CD4-positive, alpha-beta memory T cell (primary cell): ENCODE data around the gene FN3KRP. TPM values are rescaled to one million over a fixed set of nuclear protein-coding genes. Genes with fewer than 3 reads are reported as not detected.

ENCODE experiments used
- CTCF ChIA-PET: fragments of 350-600 bp; sonication (Branson Sonifier 250); formaldehyde crosslinking; loops from one replicate; lab custom pipeline; 2021; ENCODE audit warnings: inconsistent platforms; ENCODE audit not compliant: partially characterized antibody; lab: Charles Lee
- POLR2A ChIA-PET: fragments of 350-600 bp; sonication (Branson Sonifier 250); formaldehyde crosslinking; loops from one replicate; lab custom pipeline; 2021; ENCODE audit not compliant: partially characterized antibody; lab: Charles Lee
- DNase-seq, 5 donors: peaks; one replicate each; pipeline versions ENCODE4 v3.0.0 to v3.0.0-alpha.2; 2020 to 2022; ENCODE audit warnings: mixed read lengths in 1 of 5
- H3K27ac ChIP-seq: one replicate; pipeline ENCODE4 v1.7.0; 2013; ENCODE audit warnings: low read depth, low read length
- H3K27me3 ChIP-seq: 2 replicates; pipeline ENCODE4 v1.7.0; 2013; ENCODE audit warnings: mild to moderate bottlenecking, low read length, moderate library complexity; ENCODE audit not compliant: insufficient read depth
- H3K36me3 ChIP-seq: 2 replicates; pipeline ENCODE4 v1.7.0; 2013; ENCODE audit warnings: mild to moderate bottlenecking, low read length, moderate library complexity; ENCODE audit not compliant: insufficient read depth
- H3K4me1 ChIP-seq: 2 replicates; pipeline ENCODE4 v1.7.0; 2013; ENCODE audit warnings: mild to moderate bottlenecking, low read length, moderate library complexity; ENCODE audit not compliant: insufficient read depth
- H3K4me3 ChIP-seq, 2 donors: one replicate each; pipeline ENCODE4 v1.7.0; 2013; ENCODE audit warnings: low read length in 2 of 2, mild to moderate bottlenecking in 1 of 2
- H3K9me3 ChIP-seq, 2 donors: one replicate each; pipeline ENCODE4 v1.7.0; 2013; ENCODE audit warnings: low read length in 2 of 2, control low read depth in 1 of 2; ENCODE audit not compliant: control insufficient read depth in 1 of 2
- H3K27ac Mint-ChIP-seq, 7 donors: one replicate each; pipeline ENCODE4 v1.8.0; 2020 to 2021; ENCODE audit warnings: mixed read lengths in 7 of 7, mild to moderate bottlenecking in 6 of 7, inconsistent platforms in 3 of 7, moderate library complexity in 3 of 7
- H3K27me3 Mint-ChIP-seq, 2 donors: one replicate each; pipeline ENCODE4 v1.8.0; 2020 to 2021; ENCODE audit warnings: mixed read lengths in 2 of 2
- H3K36me3 Mint-ChIP-seq, 2 donors: one replicate each; pipeline ENCODE4 v1.8.0; 2020 to 2021; ENCODE audit warnings: mixed read lengths in 2 of 2, inconsistent platforms in 1 of 2, mild to moderate bottlenecking in 1 of 2
- H3K4me1 Mint-ChIP-seq, 4 donors: one replicate each; pipeline ENCODE4 v1.8.0; 2020 to 2021; ENCODE audit warnings: mixed read lengths in 4 of 4, mild to moderate bottlenecking in 1 of 4
- H3K4me3 Mint-ChIP-seq, 8 donors: one replicate each; pipeline ENCODE4 v1.8.0; 2020 to 2021; ENCODE audit warnings: mixed read lengths in 8 of 8, mild to moderate bottlenecking in 7 of 8, moderate library complexity in 6 of 8, inconsistent platforms in 3 of 8
- H3K9me3 Mint-ChIP-seq, 8 donors: one replicate each; pipeline ENCODE4 v1.8.0; 2020 to 2021; ENCODE audit warnings: mixed read lengths in 8 of 8, mild to moderate bottlenecking in 5 of 8, inconsistent platforms in 3 of 8, moderate library complexity in 1 of 8
- intact Hi-C: fragments of 100-400 bp; cut with micrococcal nuclease; formaldehyde crosslinking; loops from one replicate; pipeline ENCODE4 v1.15.1; 2023
- polyA plus RNA-seq, 2 donors: library from polyadenylated mRNA; unstranded; fragments of 300-500 nt; fragmentation: Illumina TruSeq; gene quantifications; one replicate each; pipeline ENCODE4 v1.2.3, GENCODE V29; 2021
- total RNA-seq, 2 experiments: library from RNA; stranded (reverse); gene quantifications; one replicate each; pipeline ENCODE4 v1.2.3, GENCODE V29; 2021

FN3KRP gene
- total and polyA plus RNA-seq, 4 experiments from 2014 or later: 24.6 to 65.2 (median 37.1) TPM

GRCh38 chr17:82710499-82711232 is 5.8 kb upstream of the FN3KRP start:
- no peak for DNase-seq
- Histone ChIP-seq H3K9me3 (no peaks in the 10 kb centered on the region), H3K4me1 (peaks cover 2% of the 10 kb centered on the region), H3K27me3 (no peaks in the 10 kb centered on the region), H3K4me3 (no peak overlapping the region), H3K36me3 (no peaks in the 10 kb centered on the region), H3K27ac (no peak overlapping the region)
- Mint-ChIP-seq H3K4me1 (peaks cover 0 to 8% (median 2%) of the 10 kb centered on the region in 4 donors), H3K9me3 (no peaks in the 10 kb centered on the region), H3K27ac (peak overlapping the region in 1 of 7 donors; percentile 16), H3K4me3 (no peak overlapping the region), H3K36me3 (no peaks in the 10 kb centered on the region), H3K27me3 (peaks cover 0 to 1% of the 10 kb centered on the region in 2 donors)
- intact Hi-C loops: no loop called here
- ChIA-PET CTCF (no interaction called here), POLR2A (no interaction called here)

- ChIA-PET CTCF (no interaction called here), POLR2A (no interaction called here)
- no peak overlapping the region for H3K27ac ChIP-seq
- Mint-ChIP-seq H3K27ac (peak overlapping the region in 2 of 7 donors; percentile 48 to 73), H3K27me3 (peaks cover 0 to 1% of the 10 kb centered on the region in 2 donors), H3K4me1 (peaks cover 8 to 32% (median 17%) of the 10 kb centered on the region in 4 donors), H3K4me3 (peak overlapping the region in 4 of 8 donors; percentile 15 to 62 (median 37)), H3K9me3 (no peaks in the 10 kb centered on the region), H3K36me3 (peaks cover 7 to 9% of the 10 kb centered on the region in 2 donors)
- peaks cover 19% of the 10 kb centered on the region for H3K4me1 ChIP-seq
- intact Hi-C loops: no loop called here
- no peak overlapping the region for H3K4me3 ChIP-seq
- H3K27me3 ChIP-seq: no peaks in the 10 kb centered on the region
- DNase-seq: no peak
- H3K36me3 ChIP-seq: no peaks in the 10 kb centered on the region
- H3K9me3 ChIP-seq: no peaks in the 10 kb centered on the region
These were observed 3.3 kb upstream of the FN3KRP start for GRCh38 chr17:82713071-82713723.

- Histone ChIP-seq H3K27me3 (no peaks in the 10 kb centered on the region), H3K4me3 (no peak overlapping the region), H3K4me1 (peaks cover 22% of the 10 kb centered on the region), H3K27ac (no peak overlapping the region), H3K9me3 (no peaks in the 10 kb centered on the region), H3K36me3 (peaks cover 26% of the 10 kb centered on the region)
- intact Hi-C loops: no loop called here
- Mint-ChIP-seq H3K27ac (peak overlapping the region in 1 of 7 donors; percentile 80), H3K9me3 (no peaks in the 10 kb centered on the region), H3K4me3 (peak overlapping the region in 2 of 8 donors; percentile 26 to 39), H3K27me3 (no peaks in the 10 kb centered on the region), H3K4me1 (peaks cover 14 to 27% (median 21%) of the 10 kb centered on the region in 4 donors), H3K36me3 (peaks cover 24 to 37% of the 10 kb centered on the region in 2 donors)
- ChIA-PET CTCF (no interaction called here), POLR2A (no interaction called here)
- DNase-seq: no peak
These were observed 2.6 kb downstream of the FN3KRP start for GRCh38 chr17:82718986-82719685.

- no peaks in the 10 kb centered on the region for H3K27me3 Mint-ChIP-seq
- CTCF ChIA-PET: no interaction called here
- peaks cover 24 to 37% of the 10 kb centered on the region in 2 donors for H3K36me3 Mint-ChIP-seq
- Histone ChIP-seq H3K4me3 (no peak overlapping the region), H3K27ac (no peak overlapping the region), H3K36me3 (peaks cover 26% of the 10 kb centered on the region), H3K4me1 (peaks cover 22% of the 10 kb centered on the region), H3K9me3 (no peaks in the 10 kb centered on the region), H3K27me3 (no peaks in the 10 kb centered on the region)
- H3K27ac Mint-ChIP-seq: no peak overlapping the region
- H3K4me3 Mint-ChIP-seq: no peak overlapping the region
- peaks cover 14 to 27% (median 21%) of the 10 kb centered on the region in 4 donors for H3K4me1 Mint-ChIP-seq
- POLR2A ChIA-PET: no interaction called here
- intact Hi-C loops: no loop called here
- DNase-seq: no peak
- no peaks in the 10 kb centered on the region for H3K9me3 Mint-ChIP-seq
These were observed 3.7 kb downstream of the FN3KRP start for GRCh38 chr17:82720204-82720603.

GRCh38 chr17:82722341-82723013 is 6.0 kb downstream of the FN3KRP start:
- Histone ChIP-seq H3K4me1 (peaks cover 10% of the 10 kb centered on the region), H3K4me3 (no peak overlapping the region), H3K27ac (no peak overlapping the region), H3K36me3 (peaks cover 34% of the 10 kb centered on the region), H3K27me3 (no peaks in the 10 kb centered on the region), H3K9me3 (no peaks in the 10 kb centered on the region)
- no peaks in the 10 kb centered on the region for H3K9me3 Mint-ChIP-seq
- intact Hi-C loops: no loop called here
- no peaks in the 10 kb centered on the region for H3K27me3 Mint-ChIP-seq
- H3K4me1 Mint-ChIP-seq: peaks cover 8 to 15% (median 11%) of the 10 kb centered on the region in 4 donors
- ChIA-PET CTCF (no interaction called here), POLR2A (no interaction called here)
- H3K4me3 Mint-ChIP-seq: no peak overlapping the region
- peaks cover 26 to 48% of the 10 kb centered on the region in 2 donors for H3K36me3 Mint-ChIP-seq
- no peak for DNase-seq
- H3K27ac Mint-ChIP-seq: peak overlapping the region in 2 of 7 donors; percentile 10 to 51

GRCh38 chr17:82723169-82723807 is 6.8 kb downstream of the FN3KRP start:
- ChIA-PET CTCF (no interaction called here), POLR2A (no interaction called here)
- Histone ChIP-seq H3K27me3 (no peaks in the 10 kb centered on the region), H3K4me1 (peaks cover 2% of the 10 kb centered on the region), H3K36me3 (peaks cover 34% of the 10 kb centered on the region), H3K27ac (no peak overlapping the region), H3K4me3 (no peak overlapping the region), H3K9me3 (no peaks in the 10 kb centered on the region)
- H3K36me3 Mint-ChIP-seq: peaks cover 25 to 49% of the 10 kb centered on the region in 2 donors
- intact Hi-C loops: no loop called here
- peak overlapping the region in 1 of 7 donors; percentile 58 for H3K27ac Mint-ChIP-seq
- DNase-seq: no peak
- no peaks in the 10 kb centered on the region for H3K9me3 Mint-ChIP-seq
- no peak overlapping the region for H3K4me3 Mint-ChIP-seq
- H3K4me1 Mint-ChIP-seq: peaks cover 0 to 7% (median 5%) of the 10 kb centered on the region in 4 donors
- H3K27me3 Mint-ChIP-seq: no peaks in the 10 kb centered on the region
